ENCODE results near the gene HOXC13.
A peak's percentile ranks its signal among the peaks of the same experiment; 100 is the strongest.

HOXC13 gene

DNA sequence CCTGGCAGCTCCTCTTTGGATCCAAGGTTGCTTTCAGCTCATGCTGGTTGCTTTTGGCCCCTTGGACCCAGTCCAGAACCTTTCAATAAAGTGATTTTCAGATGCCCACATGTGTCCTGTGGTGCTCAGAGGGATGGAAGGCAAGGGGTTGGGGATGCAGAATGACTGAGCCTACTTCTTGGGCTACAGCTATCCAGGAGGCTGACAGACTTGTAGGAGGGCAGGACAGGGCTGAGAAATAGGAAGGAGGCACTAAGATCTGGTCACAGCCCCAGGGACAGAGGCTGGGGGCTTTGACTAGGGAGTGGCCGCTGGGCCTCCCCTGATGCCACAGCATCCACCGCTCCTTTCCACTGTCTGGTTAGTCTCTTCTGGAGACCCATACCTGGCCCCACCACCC lies 33.1 kb downstream of the HOXC13 start:
- Histone ChIP-seq H2BK5ac (ENCODE audit: low read depth, low read length, poor library complexity) (no peak overlapping the region), H3K4me1 (ENCODE audit: control insufficient read depth in 1 of 2, insufficient read depth in 2 of 2, low read length in 2 of 2) (peaks cover 0 to 7% of the 10 kb centered on the region in 2 experiments), H2BK12ac (ENCODE audit: low read length) (no peak overlapping the region), H3K18ac (ENCODE audit: low read length) (no peak overlapping the region), H3K27me3 (ENCODE audit: insufficient read depth, low read length) (peaks cover 92% of the 10 kb centered on the region), H3K23ac (ENCODE audit: low read length) (no peak overlapping the region), H2BK120ac (ENCODE audit: insufficient read depth, low read length, poor library complexity) (no peak overlapping the region), H2AFZ (ENCODE audit: insufficient read depth, low read length, poor library complexity) (no peak overlapping the region), H4K8ac (ENCODE audit: low read depth, low read length) (no peak overlapping the region), H2AK5ac (ENCODE audit: low read length) (no peak overlapping the region), H3K36me3 (ENCODE audit: control insufficient read depth in 1 of 2, insufficient read depth in 2 of 2, low read length in 2 of 2) (no peaks in the 10 kb centered on the region), H4K12ac (ENCODE audit: low read depth, low read length) (no peak overlapping the region), H3K4me3 (ENCODE audit: low read depth, low read length) (no peak overlapping the region), H3K27ac (ENCODE audit: low read depth, low read length) (no peak overlapping the region), H4K91ac (ENCODE audit: low read depth, low read length) (no peak overlapping the region), H3K79me2 (ENCODE audit: control insufficient read depth, insufficient read depth, low read length, poor library complexity) (no peaks in the 10 kb centered on the region), H3K4ac (ENCODE audit: low read depth, low read length) (no peak overlapping the region), H3K9ac (ENCODE audit: low read length) (no peak overlapping the region), H3K14ac (ENCODE audit: low read length) (no peak overlapping the region), H3K4me2 (ENCODE audit: low read length) (no peak overlapping the region), H3K9me3 (ENCODE audit: insufficient read depth, low read depth, low read length) (peaks cover 18% of the 10 kb centered on the region), H3K79me1 (ENCODE audit: low read length) (no peaks in the 10 kb centered on the region)
- no peak for DNase-seq
- WGBS (ENCODE audit: extremely low coverage, insufficient coverage, insufficient read length): no CpG with 5 or more reads among the region's 2 CpGs

DNA sequence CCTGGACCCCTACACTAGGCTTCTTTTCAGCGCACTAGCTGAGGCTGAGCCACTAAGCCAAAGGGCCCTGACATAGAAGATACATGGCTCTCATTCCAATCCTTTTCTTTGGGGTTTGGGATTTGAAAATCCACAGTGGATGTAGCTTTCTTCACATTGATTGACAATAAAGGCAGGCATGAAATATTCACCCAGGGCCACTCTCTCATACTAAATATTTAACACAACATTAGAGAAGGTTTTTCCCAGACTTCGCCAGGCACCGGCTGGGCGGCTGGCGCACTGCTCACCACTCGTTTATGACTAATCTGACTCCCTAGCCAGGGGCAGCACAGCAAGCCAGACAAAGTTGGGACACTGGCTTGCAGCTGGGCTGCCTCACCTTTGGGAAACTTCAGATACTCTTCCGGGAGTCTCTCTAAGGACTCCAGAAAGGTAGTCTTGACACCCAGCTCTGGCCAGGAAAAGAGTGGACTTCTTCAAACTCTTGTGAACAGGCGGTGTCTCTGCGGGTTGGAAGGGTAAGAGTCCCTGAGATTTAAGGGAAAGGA lies 33.6 kb downstream of the HOXC13 start:
- no peak overlapping the region for H3K4me3 ChIP-seq (ENCODE audit: low read depth, low read length)
- no peaks in the 10 kb centered on the region for H3K36me3 ChIP-seq (ENCODE audit: control insufficient read depth in 1 of 2, insufficient read depth in 2 of 2, low read length in 2 of 2)
- no peak overlapping the region for H3K18ac ChIP-seq (ENCODE audit: low read length)
- no peak overlapping the region for H3K4me2 ChIP-seq (ENCODE audit: low read length)
- no peak overlapping the region for H4K8ac ChIP-seq (ENCODE audit: low read depth, low read length)
- no peak overlapping the region for H4K91ac ChIP-seq (ENCODE audit: low read depth, low read length)
- H3K14ac ChIP-seq (ENCODE audit: low read length): no peak overlapping the region
- H3K79me2 ChIP-seq (ENCODE audit: control insufficient read depth, insufficient read depth, low read length, poor library complexity): no peaks in the 10 kb centered on the region
- H2BK120ac ChIP-seq (ENCODE audit: insufficient read depth, low read length, poor library complexity): no peak overlapping the region
- H3K4ac ChIP-seq (ENCODE audit: low read depth, low read length): no peak overlapping the region
- no peak overlapping the region for H2AFZ ChIP-seq (ENCODE audit: insufficient read depth, low read length, poor library complexity)
- H3K23ac ChIP-seq (ENCODE audit: low read length): no peak overlapping the region
- WGBS (ENCODE audit: extremely low coverage, insufficient coverage, insufficient read length): no CpG with 5 or more reads among the region's 9 CpGs
- peaks cover 91% of the 10 kb centered on the region for H3K27me3 ChIP-seq (ENCODE audit: insufficient read depth, low read length)
- H2AK5ac ChIP-seq (ENCODE audit: low read length): no peak overlapping the region
- peaks cover 18% of the 10 kb centered on the region for H3K9me3 ChIP-seq (ENCODE audit: insufficient read depth, low read depth, low read length)
- H3K79me1 ChIP-seq (ENCODE audit: low read length): no peaks in the 10 kb centered on the region
- peak; percentile 19 to 21 for DNase-seq
- H2BK5ac ChIP-seq (ENCODE audit: low read depth, low read length, poor library complexity): no peak overlapping the region
- peaks cover 0 to 7% of the 10 kb centered on the region in 2 experiments for H3K4me1 ChIP-seq (ENCODE audit: control insufficient read depth in 1 of 2, insufficient read depth in 2 of 2, low read length in 2 of 2)
- no peak overlapping the region for H4K12ac ChIP-seq (ENCODE audit: low read depth, low read length)
- H3K9ac ChIP-seq (ENCODE audit: low read length): no peak overlapping the region
- no peak overlapping the region for H2BK12ac ChIP-seq (ENCODE audit: low read length)
- H3K27ac ChIP-seq (ENCODE audit: low read depth, low read length): no peak overlapping the region

DNA sequence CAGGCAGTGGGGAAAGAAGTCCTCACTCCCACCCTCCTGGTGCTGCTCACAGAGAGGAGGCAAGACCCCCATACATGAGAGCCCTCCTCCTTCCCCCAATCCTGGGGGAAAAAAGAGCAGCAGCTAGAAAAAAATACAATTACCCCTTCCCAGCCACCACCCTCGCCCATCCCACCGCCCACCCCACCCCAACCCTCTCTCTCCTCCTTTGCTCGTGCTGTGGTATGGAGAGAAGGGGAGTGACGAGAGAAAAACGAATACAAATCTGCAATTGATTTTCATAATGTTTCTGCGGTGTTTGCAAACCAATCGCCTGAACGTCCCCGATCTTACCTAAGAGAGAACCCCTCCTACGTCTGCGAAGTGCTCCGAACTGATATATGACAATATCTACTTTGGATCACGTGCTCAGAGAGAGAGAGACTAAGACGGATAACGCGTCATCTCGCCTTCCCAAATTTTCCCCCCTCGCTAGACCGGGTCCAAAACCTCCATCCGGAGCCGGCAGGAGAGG lies 34.1 kb downstream of the HOXC13 start, which contains the start of gene HOXC11:
HOXC11 (plus strand) TSS at position 405 of the 514 bp plus-strand sequence. CDS start 116 bp downstream, outside the sequence.
- no peaks in the 10 kb centered on the region for H3K79me2 ChIP-seq (ENCODE audit: control insufficient read depth, insufficient read depth, low read length, poor library complexity)
- no peak within 1 kb of the TSS for H2BK5ac ChIP-seq (ENCODE audit: low read depth, low read length, poor library complexity)
- peaks cover 90% of the 10 kb centered on the region for H3K27me3 ChIP-seq (ENCODE audit: insufficient read depth, low read length)
- no peak for DNase-seq
- no CpG with 5 or more reads among the region's 21 CpGs for WGBS (ENCODE audit: extremely low coverage, insufficient coverage, insufficient read length)
- no peak within 1 kb of the TSS for H4K91ac ChIP-seq (ENCODE audit: low read depth, low read length)
- peaks cover 0 to 7% of the 10 kb centered on the region in 2 experiments for H3K4me1 ChIP-seq (ENCODE audit: control insufficient read depth in 1 of 2, insufficient read depth in 2 of 2, low read length in 2 of 2)
- peak within 1 kb of the TSS; percentile 47 for H3K4me3 ChIP-seq (ENCODE audit: low read depth, low read length)
- H3K4me2 ChIP-seq (ENCODE audit: low read length): peak within 1 kb of the TSS; percentile 27
- H2BK12ac ChIP-seq (ENCODE audit: low read length): no peak within 1 kb of the TSS
- no peak within 1 kb of the TSS for H4K8ac ChIP-seq (ENCODE audit: low read depth, low read length)
- no peaks in the 10 kb centered on the region for H3K79me1 ChIP-seq (ENCODE audit: low read length)
- no peak within 1 kb of the TSS for H2BK120ac ChIP-seq (ENCODE audit: insufficient read depth, low read length, poor library complexity)
- H3K9me3 ChIP-seq (ENCODE audit: insufficient read depth, low read depth, low read length): peaks cover 18% of the 10 kb centered on the region
- no peak within 1 kb of the TSS for H3K14ac ChIP-seq (ENCODE audit: low read length)
- no peak within 1 kb of the TSS for H4K12ac ChIP-seq (ENCODE audit: low read depth, low read length)
- no peak within 1 kb of the TSS for H3K4ac ChIP-seq (ENCODE audit: low read depth, low read length)
- H3K36me3 ChIP-seq (ENCODE audit: control insufficient read depth in 1 of 2, insufficient read depth in 2 of 2, low read length in 2 of 2): no peaks in the 10 kb centered on the region
- no peak within 1 kb of the TSS for H3K9ac ChIP-seq (ENCODE audit: low read length)
- no peak within 1 kb of the TSS for H3K18ac ChIP-seq (ENCODE audit: low read length)
- no peak within 1 kb of the TSS for H3K27ac ChIP-seq (ENCODE audit: low read depth, low read length)
- no peak within 1 kb of the TSS for H2AK5ac ChIP-seq (ENCODE audit: low read length)
- H2AFZ ChIP-seq (ENCODE audit: insufficient read depth, low read length, poor library complexity): no peak within 1 kb of the TSS
- H3K23ac ChIP-seq (ENCODE audit: low read length): no peak within 1 kb of the TSS

DNA sequence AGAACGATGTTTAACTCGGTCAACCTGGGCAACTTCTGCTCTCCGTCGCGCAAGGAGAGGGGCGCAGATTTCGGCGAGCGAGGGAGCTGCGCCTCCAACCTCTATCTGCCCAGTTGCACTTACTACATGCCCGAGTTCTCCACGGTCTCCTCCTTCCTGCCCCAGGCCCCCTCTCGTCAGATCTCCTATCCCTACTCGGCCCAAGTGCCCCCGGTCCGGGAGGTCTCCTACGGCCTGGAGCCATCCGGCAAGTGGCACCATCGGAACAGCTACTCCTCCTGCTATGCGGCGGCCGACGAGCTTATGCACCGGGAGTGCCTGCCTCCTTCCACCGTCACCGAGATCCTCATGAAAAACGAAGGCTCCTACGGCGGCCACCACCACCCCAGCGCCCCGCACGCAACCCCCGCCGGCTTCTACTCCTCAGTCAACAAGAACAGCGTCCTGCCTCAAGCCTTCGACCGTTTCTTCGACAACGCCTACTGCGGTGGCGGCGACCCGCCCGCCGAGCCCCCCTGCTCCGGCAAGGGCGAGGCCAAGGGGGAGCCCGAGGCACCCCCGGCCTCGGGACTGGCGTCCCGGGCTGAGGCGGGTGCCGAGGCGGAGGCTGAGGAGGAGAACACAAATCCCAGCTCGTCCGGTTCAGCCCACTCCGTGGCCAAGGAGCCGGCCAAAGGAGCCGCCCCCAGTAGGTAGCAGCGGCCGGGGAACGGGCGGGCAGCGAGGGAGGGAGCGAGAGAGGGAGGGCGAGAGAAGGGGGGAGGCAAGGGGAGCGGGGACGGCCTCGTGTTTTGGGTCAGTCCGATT lies 34.8 kb downstream of the HOXC13 start:
- whole genome bisulfite sequencing (ENCODE audit: extremely low coverage, insufficient coverage, insufficient read length): no CpG with 5 or more reads among the region's 71 CpGs
- DNase-seq: no peak
- H3K23ac ChIP-seq (ENCODE audit: low read length): no peak overlapping the region
- no peak overlapping the region for H3K18ac ChIP-seq (ENCODE audit: low read length)
- H2AFZ ChIP-seq (ENCODE audit: insufficient read depth, low read length, poor library complexity): no peak overlapping the region
- H2BK12ac ChIP-seq (ENCODE audit: low read length): no peak overlapping the region
- no peak overlapping the region for H3K9ac ChIP-seq (ENCODE audit: low read length)
- no peak overlapping the region for H3K27ac ChIP-seq (ENCODE audit: low read depth, low read length)
- H3K79me2 ChIP-seq (ENCODE audit: control insufficient read depth, insufficient read depth, low read length, poor library complexity): no peaks in the 10 kb centered on the region
- no peak overlapping the region for H3K14ac ChIP-seq (ENCODE audit: low read length)
- no peak overlapping the region for H2BK5ac ChIP-seq (ENCODE audit: low read depth, low read length, poor library complexity)
- peak overlapping the region; percentile 27 for H3K4me2 ChIP-seq (ENCODE audit: low read length)
- H2BK120ac ChIP-seq (ENCODE audit: insufficient read depth, low read length, poor library complexity): no peak overlapping the region
- peak overlapping the region; percentile 47 for H3K4me3 ChIP-seq (ENCODE audit: low read depth, low read length)
- no peak overlapping the region for H4K12ac ChIP-seq (ENCODE audit: low read depth, low read length)
- H4K8ac ChIP-seq (ENCODE audit: low read depth, low read length): no peak overlapping the region
- H3K4me1 ChIP-seq (ENCODE audit: control insufficient read depth in 1 of 2, insufficient read depth in 2 of 2, low read length in 2 of 2): peaks cover 2 to 7% of the 10 kb centered on the region in 2 experiments
- no peaks in the 10 kb centered on the region for H3K36me3 ChIP-seq (ENCODE audit: control insufficient read depth in 1 of 2, insufficient read depth in 2 of 2, low read length in 2 of 2)
- H3K9me3 ChIP-seq (ENCODE audit: insufficient read depth, low read depth, low read length): peaks cover 18% of the 10 kb centered on the region
- H3K4ac ChIP-seq (ENCODE audit: low read depth, low read length): no peak overlapping the region
- H3K27me3 ChIP-seq (ENCODE audit: insufficient read depth, low read length): peaks cover 89% of the 10 kb centered on the region
- no peaks in the 10 kb centered on the region for H3K79me1 ChIP-seq (ENCODE audit: low read length)
- no peak overlapping the region for H4K91ac ChIP-seq (ENCODE audit: low read depth, low read length)
- H2AK5ac ChIP-seq (ENCODE audit: low read length): no peak overlapping the region
